Caco-2 (cell line): ENCODE measurements around the gene CPLX1. TPM values are rescaled to one million over a fixed set of nuclear protein-coding genes. Genes with fewer than 3 reads are reported as not detected.

Experiments used
- BruUV-seq: library from RNA; stranded (reverse); fragments of 400-500 nt; replicated peaks from 2 replicates; lab custom pipeline; 2021; lab: Mats Ljungman, UMichigan
- CTCF ChIA-PET: fragments of 300-600 bp; sonication (Branson Sonifier 250); formaldehyde crosslinking; loops from one replicate; lab custom pipeline; 2022; ENCODE audit warnings: antibody characterized with exemption; lab: Charles Lee
- POLR2A ChIA-PET: fragments of 300-600 bp; sonication (Branson Sonifier 250); formaldehyde crosslinking; loops from one replicate; lab custom pipeline; 2022; ENCODE audit warnings: antibody characterized with exemption; lab: Charles Lee
- DNase-seq, 2 experiments: peaks; one replicate each; pipeline versions ENCODE4 v3.0.0 to v3.0.0-alpha.2; 2020 to 2022
- H3K27me3 ChIP-seq: replicated peaks from 2 replicates; pipeline ENCODE4 v1.6.0; 2011; ENCODE audit warnings: low read length; ENCODE audit not compliant: control insufficient read depth, insufficient read depth
- H3K36me3 ChIP-seq: 2 replicates; pipeline ENCODE4 v1.5.1; 2011; ENCODE audit warnings: low read length; ENCODE audit not compliant: control insufficient read depth, insufficient read depth
- H3K4me1 ChIP-seq: fragments of 250-450 bp; sonication (Bioruptor Pico); 2 replicates; pipeline ENCODE4 v1.5.1; 2020; ENCODE audit warnings: mild to moderate bottlenecking
- H3K4me3 ChIP-seq: 2 replicates; pipeline ENCODE4 v1.5.1; 2011; ENCODE audit warnings: low read depth, mild to moderate bottlenecking, control low read depth, low read length
- H3K9me3 ChIP-seq: fragments of 250-450 bp; sonication (Bioruptor Pico); 2 replicates; pipeline ENCODE4 v1.5.1; 2020; ENCODE audit warnings: mild to moderate bottlenecking, moderate library complexity
- H3K27ac Mint-ChIP-seq: one replicate; pipeline ENCODE4 v1.8.0; 2022; ENCODE audit warnings: mixed read lengths; ENCODE audit not compliant: unreplicated experiment
- H3K27me3 Mint-ChIP-seq: one replicate; pipeline ENCODE4 v1.8.0; 2022; ENCODE audit warnings: mixed read lengths; ENCODE audit not compliant: insufficient read depth, unreplicated experiment
- H3K36me3 Mint-ChIP-seq: one replicate; pipeline ENCODE4 v1.8.0; 2022; ENCODE audit warnings: mild to moderate bottlenecking, mixed read lengths; ENCODE audit not compliant: insufficient read depth, unreplicated experiment
- H3K4me1 Mint-ChIP-seq: one replicate; pipeline ENCODE4 v1.8.0; 2022; ENCODE audit warnings: low read depth, mixed read lengths; ENCODE audit not compliant: unreplicated experiment
- H3K4me3 Mint-ChIP-seq: one replicate; pipeline ENCODE4 v1.8.0; 2022; ENCODE audit warnings: mild to moderate bottlenecking, moderate library complexity, mixed read lengths; ENCODE audit not compliant: unreplicated experiment
- H3K9me3 Mint-ChIP-seq: one replicate; pipeline ENCODE4 v1.8.0; 2022; ENCODE audit warnings: mixed read lengths; ENCODE audit not compliant: unreplicated experiment
- CTCF ChIP-seq, 2 experiments: fragments of 200-600 bp in 1 of 2; IDR thresholded peaks; 1 replicate in 1 of 2; 2 replicates in 1 of 2; pipeline versions ENCODE4 v1.5.1 to v1.8.0; 2011 to 2022; ENCODE audit warnings: antibody characterized with exemption in 1 of 2, control low read depth in 1 of 2, inconsistent platforms in 1 of 2, low read depth in 1 of 2, low read length in 1 of 2, mild to moderate bottlenecking in 1 of 2, moderate library complexity in 1 of 2; ENCODE audit not compliant: insufficient read depth in 1 of 2, severe bottlenecking in 1 of 2, unreplicated experiment in 1 of 2
- intact Hi-C: fragments of 100-400 bp; cut with micrococcal nuclease; formaldehyde crosslinking; loops from one replicate; pipeline ENCODE4 v1.10.0; 2022; ENCODE audit not compliant: unreplicated experiment
- total RNA-seq: library from RNA; stranded (reverse); gene quantifications from 2 replicates; pipeline ENCODE4 v1.2.3, GENCODE V29; 2022

CPLX1 gene
- total RNA-seq, 1 experiment from 2014 or later: 20.9 TPM

- TF ChIP-seq CTCF (IDR thresholded peaks at IDR 0.05; ENCODE audit: insufficient read depth in 1 of 2, low read depth in 1 of 2, low read length in 1 of 2, severe bottlenecking in 1 of 2, unreplicated experiment in 1 of 2): no peak
- Histone ChIP-seq H3K9me3 (no peaks in the 10 kb centered on the region), H3K4me1 (no peaks in the 10 kb centered on the region), H3K4me3 (no peak overlapping the region), H3K27me3 (no peaks in the 10 kb centered on the region), H3K36me3 (no peaks in the 10 kb centered on the region; the same call in 1 of the 2 replicates)
- no peak overlapping the region for H3K4me3 Mint-ChIP-seq
- DNase-seq: no peak
- H3K9me3 Mint-ChIP-seq: peaks cover 20% of the 10 kb centered on the region
- POLR2A ChIA-PET: no interaction called here
- no peaks in the 10 kb centered on the region for H3K4me1 Mint-ChIP-seq
- no peak overlapping the region for H3K27ac Mint-ChIP-seq
- CTCF ChIA-PET: no interaction called here
- intact Hi-C loops: no loop called here
- no TSS peak for BruUV-seq
- no peaks in the 10 kb centered on the region for H3K27me3 Mint-ChIP-seq
- H3K36me3 Mint-ChIP-seq: peaks cover 5% of the 10 kb centered on the region
These were observed 18.9 kb upstream of the CPLX1 start for GRCh38 chr4:844752-845232.

GRCh38 chr4:839675-840443 is 13.9 kb upstream of the CPLX1 start:
- DNase-seq: no peak
- Histone ChIP-seq H3K4me1 (no peaks in the 10 kb centered on the region), H3K4me3 (no peak overlapping the region), H3K36me3 (no peaks in the 10 kb centered on the region), H3K27me3 (no peaks in the 10 kb centered on the region), H3K9me3 (peaks cover 10% of the 10 kb centered on the region)
- Mint-ChIP-seq H3K27ac (no peak overlapping the region), H3K36me3 (peaks cover 5% of the 10 kb centered on the region), H3K9me3 (peaks cover 29% of the 10 kb centered on the region), H3K4me3 (no peak overlapping the region), H3K27me3 (no peaks in the 10 kb centered on the region), H3K4me1 (no peaks in the 10 kb centered on the region)
- ChIA-PET CTCF (no interaction called here), POLR2A (no interaction called here)
- intact Hi-C loops: no loop called here
- TF ChIP-seq CTCF (IDR thresholded peaks at IDR 0.05; ENCODE audit: insufficient read depth in 1 of 2, low read depth in 1 of 2, low read length in 1 of 2, severe bottlenecking in 1 of 2, unreplicated experiment in 1 of 2): no peak
- no TSS peak for BruUV-seq

- no peaks in the 10 kb centered on the region for H3K4me1 ChIP-seq
- Mint-ChIP-seq H3K36me3 (no peaks in the 10 kb centered on the region), H3K27ac (no peak overlapping the region), H3K27me3 (no peaks in the 10 kb centered on the region), H3K9me3 (peaks cover 29% of the 10 kb centered on the region), H3K4me3 (no peak overlapping the region), H3K4me1 (no peaks in the 10 kb centered on the region)
- no peaks in the 10 kb centered on the region for H3K27me3 ChIP-seq
- H3K36me3 ChIP-seq: no peaks in the 10 kb centered on the region
- ChIA-PET CTCF (no interaction called here), POLR2A (no interaction called here)
- H3K4me3 ChIP-seq: no peak overlapping the region
- H3K9me3 ChIP-seq: peaks cover 10% of the 10 kb centered on the region
- no peak for DNase-seq
- no TSS peak for BruUV-seq
- intact Hi-C loops: no loop called here
- no peak for TF ChIP-seq CTCF (IDR thresholded peaks at IDR 0.05; ENCODE audit: insufficient read depth in 1 of 2, low read depth in 1 of 2, low read length in 1 of 2, severe bottlenecking in 1 of 2, unreplicated experiment in 1 of 2)
These were observed 11.8 kb upstream of the CPLX1 start for GRCh38 chr4:837772-838171.
